ENCODE measurements around the gene EPG5. TPM values are rescaled to one million over a fixed set of nuclear protein-coding genes. Genes with fewer than 3 reads are reported as not detected.

EPG5 gene
- total and polyA plus RNA-seq, 10 of the 15 experiments (the other 5 are each of a cell fraction or from before 2014, with no cell fraction given), result 1.9 to 27.7 (median 9.0) TPM

- TF ChIP-seq, protein P1, sequence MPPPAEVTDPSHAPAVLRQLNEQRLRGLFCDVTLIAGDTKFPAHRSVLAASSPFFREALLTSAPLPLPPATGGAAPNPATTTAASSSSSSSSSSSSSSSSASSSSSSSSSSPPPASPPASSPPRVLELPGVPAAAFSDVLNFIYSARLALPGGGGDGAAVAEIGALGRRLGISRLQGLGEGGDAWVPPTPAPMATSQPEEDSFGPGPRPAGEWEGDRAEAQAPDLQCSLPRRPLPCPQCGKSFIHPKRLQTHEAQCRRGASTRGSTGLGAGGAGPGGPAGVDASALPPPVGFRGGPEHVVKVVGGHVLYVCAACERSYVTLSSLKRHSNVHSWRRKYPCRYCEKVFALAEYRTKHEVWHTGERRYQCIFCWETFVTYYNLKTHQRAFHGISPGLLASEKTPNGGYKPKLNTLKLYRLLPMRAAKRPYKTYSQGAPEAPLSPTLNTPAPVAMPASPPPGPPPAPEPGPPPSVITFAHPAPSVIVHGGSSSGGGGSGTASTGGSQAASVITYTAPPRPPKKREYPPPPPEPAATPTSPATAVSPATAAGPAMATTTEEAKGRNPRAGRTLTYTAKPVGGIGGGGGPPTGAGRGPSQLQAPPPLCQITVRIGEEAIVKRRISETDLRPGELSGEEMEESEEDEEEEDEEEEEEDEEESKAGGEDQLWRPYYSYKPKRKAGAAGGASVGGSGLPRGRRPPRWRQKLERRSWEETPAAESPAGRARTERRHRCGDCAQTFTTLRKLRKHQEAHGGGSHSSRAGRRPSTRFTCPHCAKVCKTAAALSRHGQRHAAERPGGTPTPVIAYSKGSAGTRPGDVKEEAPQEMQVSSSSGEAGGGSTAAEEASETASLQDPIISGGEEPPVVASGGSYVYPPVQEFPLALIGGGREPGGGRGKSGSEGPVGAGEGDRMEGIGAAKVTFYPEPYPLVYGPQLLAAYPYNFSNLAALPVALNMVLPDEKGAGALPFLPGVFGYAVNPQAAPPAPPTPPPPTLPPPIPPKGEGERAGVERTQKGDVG (CRISPR knock-in tag; IDR thresholded peaks at IDR 0.05), result no peak
- TF ChIP-seq, protein P2, sequence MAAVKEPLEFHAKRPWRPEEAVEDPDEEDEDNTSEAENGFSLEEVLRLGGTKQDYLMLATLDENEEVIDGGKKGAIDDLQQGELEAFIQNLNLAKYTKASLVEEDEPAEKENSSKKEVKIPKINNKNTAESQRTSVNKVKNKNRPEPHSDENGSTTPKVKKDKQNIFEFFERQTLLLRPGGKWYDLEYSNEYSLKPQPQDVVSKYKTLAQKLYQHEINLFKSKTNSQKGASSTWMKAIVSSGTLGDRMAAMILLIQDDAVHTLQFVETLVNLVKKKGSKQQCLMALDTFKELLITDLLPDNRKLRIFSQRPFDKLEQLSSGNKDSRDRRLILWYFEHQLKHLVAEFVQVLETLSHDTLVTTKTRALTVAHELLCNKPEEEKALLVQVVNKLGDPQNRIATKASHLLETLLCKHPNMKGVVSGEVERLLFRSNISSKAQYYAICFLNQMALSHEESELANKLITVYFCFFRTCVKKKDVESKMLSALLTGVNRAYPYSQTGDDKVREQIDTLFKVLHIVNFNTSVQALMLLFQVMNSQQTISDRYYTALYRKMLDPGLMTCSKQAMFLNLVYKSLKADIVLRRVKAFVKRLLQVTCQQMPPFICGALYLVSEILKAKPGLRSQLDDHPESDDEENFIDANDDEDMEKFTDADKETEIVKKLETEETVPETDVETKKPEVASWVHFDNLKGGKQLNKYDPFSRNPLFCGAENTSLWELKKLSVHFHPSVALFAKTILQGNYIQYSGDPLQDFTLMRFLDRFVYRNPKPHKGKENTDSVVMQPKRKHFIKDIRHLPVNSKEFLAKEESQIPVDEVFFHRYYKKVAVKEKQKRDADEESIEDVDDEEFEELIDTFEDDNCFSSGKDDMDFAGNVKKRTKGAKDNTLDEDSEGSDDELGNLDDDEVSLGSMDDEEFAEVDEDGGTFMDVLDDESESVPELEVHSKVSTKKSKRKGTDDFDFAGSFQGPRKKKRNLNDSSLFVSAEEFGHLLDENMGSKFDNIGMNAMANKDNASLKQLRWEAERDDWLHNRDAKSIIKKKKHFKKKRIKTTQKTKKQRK (IDR thresholded peaks at IDR 0.05; ENCODE audit: low read depth, low read length), result no peak
- TF ChIP-seq, protein P3, sequence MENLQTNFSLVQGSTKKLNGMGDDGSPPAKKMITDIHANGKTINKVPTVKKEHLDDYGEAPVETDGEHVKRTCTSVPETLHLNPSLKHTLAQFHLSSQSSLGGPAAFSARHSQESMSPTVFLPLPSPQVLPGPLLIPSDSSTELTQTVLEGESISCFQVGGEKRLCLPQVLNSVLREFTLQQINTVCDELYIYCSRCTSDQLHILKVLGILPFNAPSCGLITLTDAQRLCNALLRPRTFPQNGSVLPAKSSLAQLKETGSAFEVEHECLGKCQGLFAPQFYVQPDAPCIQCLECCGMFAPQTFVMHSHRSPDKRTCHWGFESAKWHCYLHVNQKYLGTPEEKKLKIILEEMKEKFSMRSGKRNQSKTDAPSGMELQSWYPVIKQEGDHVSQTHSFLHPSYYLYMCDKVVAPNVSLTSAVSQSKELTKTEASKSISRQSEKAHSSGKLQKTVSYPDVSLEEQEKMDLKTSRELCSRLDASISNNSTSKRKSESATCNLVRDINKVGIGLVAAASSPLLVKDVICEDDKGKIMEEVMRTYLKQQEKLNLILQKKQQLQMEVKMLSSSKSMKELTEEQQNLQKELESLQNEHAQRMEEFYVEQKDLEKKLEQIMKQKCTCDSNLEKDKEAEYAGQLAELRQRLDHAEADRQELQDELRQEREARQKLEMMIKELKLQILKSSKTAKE (IDR thresholded peaks at IDR 0.05; ENCODE audit: low read depth, poor library complexity, severe bottlenecking), result no peak
- TF ChIP-seq RBBP5 (conservative IDR thresholded peaks at IDR 0.05) (no peak), NR2C2 (IDR thresholded peaks at IDR 0.05; ENCODE audit: borderline replicate concordance, control insufficient read depth, insufficient read length, low read depth) (no peak)
Measured at GRCh38 chr18:45958027-45958426, 9.1 kb downstream of the EPG5 start (continued).
